Suprapubic skin (tissue), 4 donors: ENCODE results near the gene RELN.

ENCODE experiments used
- EP300 ChIP-seq: sonication (generic); formaldehyde crosslinking; IDR thresholded peaks from one replicate; pipeline ENCODE4 v1.6.1; 2017; ENCODE audit warnings: antibody characterized with exemption
- POLR2A ChIP-seq, 2 donors: fragments of 450-650 bp; IDR thresholded peaks; one replicate each; pipeline ENCODE4 v1.6.1; 2017; ENCODE audit warnings: antibody characterized with exemption in 2 of 2, mild to moderate bottlenecking in 2 of 2, moderate library complexity in 2 of 2
- POLR2AphosphoS5 ChIP-seq, 3 donors: sonication (generic); formaldehyde crosslinking; IDR thresholded peaks; one replicate each; pipeline ENCODE4 v1.6.1; 2017; ENCODE audit warnings: antibody characterized with exemption in 3 of 3
- TF ChIP-seq, protein P1 (sequence below), 2 donors: fragments of 200-600 bp in 1 of 2; fragments of 450-650 bp in 1 of 2; sonication (generic) in 1 of 2; IDR thresholded peaks; one replicate each; pipeline ENCODE4 v1.5.1; 2016 to 2019; ENCODE audit warnings: antibody characterized with exemption in 2 of 2, mild to moderate bottlenecking in 1 of 2, moderate library complexity in 1 of 2

DNA sequence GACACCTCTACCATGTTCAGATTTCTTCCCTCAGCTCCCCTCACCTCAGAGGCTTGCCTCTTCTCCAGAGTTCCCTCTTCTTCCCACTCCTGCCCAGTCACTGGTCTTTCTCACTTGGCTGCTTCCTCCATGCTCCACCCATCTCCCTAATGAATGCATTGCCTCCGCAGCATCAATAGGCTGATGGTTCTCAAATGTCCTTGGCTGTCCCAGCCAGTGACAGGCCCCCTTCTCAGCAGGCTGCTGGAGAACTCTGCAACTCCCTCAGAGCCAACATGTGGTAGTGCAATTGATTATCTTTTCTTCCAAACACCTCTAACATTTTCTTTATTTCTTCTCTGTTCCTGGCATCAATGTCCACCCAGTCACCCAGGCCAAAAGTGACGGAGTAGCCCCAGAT lies 218.2 kb downstream of the RELN start:
- TF ChIP-seq, protein P1, sequence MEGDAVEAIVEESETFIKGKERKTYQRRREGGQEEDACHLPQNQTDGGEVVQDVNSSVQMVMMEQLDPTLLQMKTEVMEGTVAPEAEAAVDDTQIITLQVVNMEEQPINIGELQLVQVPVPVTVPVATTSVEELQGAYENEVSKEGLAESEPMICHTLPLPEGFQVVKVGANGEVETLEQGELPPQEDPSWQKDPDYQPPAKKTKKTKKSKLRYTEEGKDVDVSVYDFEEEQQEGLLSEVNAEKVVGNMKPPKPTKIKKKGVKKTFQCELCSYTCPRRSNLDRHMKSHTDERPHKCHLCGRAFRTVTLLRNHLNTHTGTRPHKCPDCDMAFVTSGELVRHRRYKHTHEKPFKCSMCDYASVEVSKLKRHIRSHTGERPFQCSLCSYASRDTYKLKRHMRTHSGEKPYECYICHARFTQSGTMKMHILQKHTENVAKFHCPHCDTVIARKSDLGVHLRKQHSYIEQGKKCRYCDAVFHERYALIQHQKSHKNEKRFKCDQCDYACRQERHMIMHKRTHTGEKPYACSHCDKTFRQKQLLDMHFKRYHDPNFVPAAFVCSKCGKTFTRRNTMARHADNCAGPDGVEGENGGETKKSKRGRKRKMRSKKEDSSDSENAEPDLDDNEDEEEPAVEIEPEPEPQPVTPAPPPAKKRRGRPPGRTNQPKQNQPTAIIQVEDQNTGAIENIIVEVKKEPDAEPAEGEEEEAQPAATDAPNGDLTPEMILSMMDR (IDR thresholded peaks at IDR 0.05): no peak
- TF ChIP-seq POLR2AphosphoS5 (IDR thresholded peaks at IDR 0.05) (no peak), POLR2A (IDR thresholded peaks at IDR 0.05) (no peak), EP300 (no peak)
